C4-2B (cell line): Measurements from ENCODE around the gene NRG3.

Experiments
- ZFX ChIP-seq: fragments of 450-650 bp; IDR thresholded peaks from 2 replicates; pipeline ENCODE4 v1.6.1; 2017
- TF ChIP-seq, protein P1 (sequence below): fragments of 450-650 bp; conservative IDR thresholded peaks from 2 replicates; pipeline ENCODE4 v1.5.1; 2017; ENCODE audit warnings: mild to moderate bottlenecking

- TF ChIP-seq, protein P1, sequence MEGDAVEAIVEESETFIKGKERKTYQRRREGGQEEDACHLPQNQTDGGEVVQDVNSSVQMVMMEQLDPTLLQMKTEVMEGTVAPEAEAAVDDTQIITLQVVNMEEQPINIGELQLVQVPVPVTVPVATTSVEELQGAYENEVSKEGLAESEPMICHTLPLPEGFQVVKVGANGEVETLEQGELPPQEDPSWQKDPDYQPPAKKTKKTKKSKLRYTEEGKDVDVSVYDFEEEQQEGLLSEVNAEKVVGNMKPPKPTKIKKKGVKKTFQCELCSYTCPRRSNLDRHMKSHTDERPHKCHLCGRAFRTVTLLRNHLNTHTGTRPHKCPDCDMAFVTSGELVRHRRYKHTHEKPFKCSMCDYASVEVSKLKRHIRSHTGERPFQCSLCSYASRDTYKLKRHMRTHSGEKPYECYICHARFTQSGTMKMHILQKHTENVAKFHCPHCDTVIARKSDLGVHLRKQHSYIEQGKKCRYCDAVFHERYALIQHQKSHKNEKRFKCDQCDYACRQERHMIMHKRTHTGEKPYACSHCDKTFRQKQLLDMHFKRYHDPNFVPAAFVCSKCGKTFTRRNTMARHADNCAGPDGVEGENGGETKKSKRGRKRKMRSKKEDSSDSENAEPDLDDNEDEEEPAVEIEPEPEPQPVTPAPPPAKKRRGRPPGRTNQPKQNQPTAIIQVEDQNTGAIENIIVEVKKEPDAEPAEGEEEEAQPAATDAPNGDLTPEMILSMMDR: no peak
- TF ChIP-seq ZFX: no peak
These were observed 1033.8 kb downstream of the NRG3 start for GRCh38 chr10:82908751-82909150.
